ENCODE measurements around the gene PARD6G.

PARD6G gene

GRCh38 chr18:80210312-80211083 lies 36.8 kb downstream of the PARD6G start:
- DNase-seq, result no peak

- DNase-seq, result no peak
Observed at GRCh38 chr18:80208620-80209019, 38.7 kb downstream of the PARD6G start.

GRCh38 chr18:80205294-80205693 lies 42.0 kb downstream of the PARD6G start:
- DNase-seq, result no peak

- DNase-seq, result no peak
Observed at GRCh38 chr18:80204142-80204541, 43.2 kb downstream of the PARD6G start.

- DNase-seq, result no peak
Observed at GRCh38 chr18:80203249-80203648, 44.1 kb downstream of the PARD6G start.

GRCh38 chr18:80202264-80202998 lies 44.9 kb downstream of the PARD6G start:
- no peak for DNase-seq

- no peak for DNase-seq
Observed at GRCh38 chr18:80201739-80202138, 45.6 kb downstream of the PARD6G start.

- DNase-seq, result no peak
Observed at GRCh38 chr18:80200932-80201672, 46.2 kb downstream of the PARD6G start.

GRCh38 chr18:80200171-80200931 lies 47.0 kb downstream of the PARD6G start:
- DNase-seq, result no peak

- no peak for DNase-seq
Observed at GRCh38 chr18:80198994-80199748, 48.1 kb downstream of the PARD6G start.

GRCh38 chr18:80198391-80198790 lies 48.9 kb downstream of the PARD6G start:
- DNase-seq, result no peak

GRCh38 chr18:80197528-80197927 lies 49.8 kb downstream of the PARD6G start:
- no peak for DNase-seq

GRCh38 chr18:80196528-80197320 lies 50.6 kb downstream of the PARD6G start:
- DNase-seq, result no peak

GRCh38 chr18:80194874-80195570 lies 52.3 kb downstream of the PARD6G start:
- DNase-seq, result no peak

- DNase-seq, result no peak
Observed at GRCh38 chr18:80193701-80194100, 53.6 kb downstream of the PARD6G start.

- DNase-seq, result no peak
Observed at GRCh38 chr18:80192653-80193385, 54.5 kb downstream of the PARD6G start.

- no peak for DNase-seq
Observed at GRCh38 chr18:80191907-80192652, 55.2 kb downstream of the PARD6G start.

- DNase-seq, result no peak
Observed at GRCh38 chr18:80191264-80191663, 56.0 kb downstream of the PARD6G start.

- no peak for DNase-seq
Observed at GRCh38 chr18:80190311-80190710, 57.0 kb downstream of the PARD6G start.
